GM20000 (cell line): ENCODE measurements around the gene NT5DC1.

Source experiments
- DNase-seq: peaks from one replicate; pipeline ENCODE4 v3.0.0; 2012; ENCODE audit warnings: low spot score
- TF ChIP-seq, protein P1 (sequence below): IDR thresholded peaks from 2 replicates; pipeline ENCODE4 v1.5.1; 2012; ENCODE audit warnings: mild to moderate bottlenecking, control low read depth; ENCODE audit errors: extremely low read depth, missing control alignments

NT5DC1 gene

DNA sequence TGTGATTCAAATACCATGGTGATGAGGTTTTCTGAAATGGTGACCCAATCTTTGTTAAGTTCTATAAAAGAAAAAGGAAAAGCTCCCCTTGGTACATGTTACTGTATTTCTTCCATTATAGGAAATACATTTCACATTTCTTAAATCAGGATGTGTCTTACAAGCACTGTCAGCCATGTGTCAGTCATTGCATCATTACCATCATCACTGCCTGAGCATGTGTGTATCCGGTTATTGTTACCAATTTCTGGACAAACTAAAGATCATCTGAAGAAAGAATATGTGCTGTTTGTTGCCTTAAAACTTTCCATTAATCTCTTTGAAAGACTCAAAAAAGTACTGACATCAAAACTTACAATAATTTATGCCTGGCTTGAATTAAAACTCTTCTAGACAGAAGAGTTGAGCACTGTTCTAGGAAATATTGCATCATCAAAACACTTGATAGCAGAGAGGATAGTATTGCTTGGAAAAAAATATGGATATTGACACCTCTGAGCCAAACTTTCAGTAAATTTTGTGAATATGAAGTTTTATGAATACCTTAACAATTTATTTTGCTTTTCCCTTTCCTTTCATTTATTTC, 186.2 kb downstream of the NT5DC1 start:
- no peak for DNase-seq
- TF ChIP-seq, protein P1, sequence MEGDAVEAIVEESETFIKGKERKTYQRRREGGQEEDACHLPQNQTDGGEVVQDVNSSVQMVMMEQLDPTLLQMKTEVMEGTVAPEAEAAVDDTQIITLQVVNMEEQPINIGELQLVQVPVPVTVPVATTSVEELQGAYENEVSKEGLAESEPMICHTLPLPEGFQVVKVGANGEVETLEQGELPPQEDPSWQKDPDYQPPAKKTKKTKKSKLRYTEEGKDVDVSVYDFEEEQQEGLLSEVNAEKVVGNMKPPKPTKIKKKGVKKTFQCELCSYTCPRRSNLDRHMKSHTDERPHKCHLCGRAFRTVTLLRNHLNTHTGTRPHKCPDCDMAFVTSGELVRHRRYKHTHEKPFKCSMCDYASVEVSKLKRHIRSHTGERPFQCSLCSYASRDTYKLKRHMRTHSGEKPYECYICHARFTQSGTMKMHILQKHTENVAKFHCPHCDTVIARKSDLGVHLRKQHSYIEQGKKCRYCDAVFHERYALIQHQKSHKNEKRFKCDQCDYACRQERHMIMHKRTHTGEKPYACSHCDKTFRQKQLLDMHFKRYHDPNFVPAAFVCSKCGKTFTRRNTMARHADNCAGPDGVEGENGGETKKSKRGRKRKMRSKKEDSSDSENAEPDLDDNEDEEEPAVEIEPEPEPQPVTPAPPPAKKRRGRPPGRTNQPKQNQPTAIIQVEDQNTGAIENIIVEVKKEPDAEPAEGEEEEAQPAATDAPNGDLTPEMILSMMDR = no peak

DNA sequence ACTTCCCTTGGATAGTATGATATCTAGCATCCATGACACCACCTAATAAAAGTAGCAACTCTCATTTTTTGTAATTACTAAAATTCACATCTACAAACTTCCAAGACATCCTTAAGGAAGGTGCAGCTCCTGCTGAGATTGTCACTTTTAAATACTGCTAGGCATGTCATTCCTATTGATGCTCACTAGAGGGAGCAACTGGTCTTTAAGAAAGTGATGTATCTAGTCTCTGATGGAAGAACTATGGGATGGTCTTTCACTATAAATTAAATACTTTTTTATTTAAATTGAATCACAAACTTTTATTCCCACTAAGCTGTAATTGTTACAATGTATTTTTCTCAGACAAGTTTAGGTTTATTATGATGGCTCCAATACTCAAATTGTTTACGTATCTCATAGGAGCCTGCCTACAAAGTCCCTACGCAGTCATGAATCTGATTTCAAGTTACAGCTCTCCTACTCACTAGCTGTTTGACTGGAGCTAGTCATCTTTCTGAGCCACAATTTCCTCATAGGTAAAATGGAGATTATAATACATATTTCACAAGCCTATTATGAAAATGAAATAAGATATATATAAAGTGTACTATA, 187.1 kb downstream of the NT5DC1 start:
- DNase-seq = peak; percentile 13

DNA sequence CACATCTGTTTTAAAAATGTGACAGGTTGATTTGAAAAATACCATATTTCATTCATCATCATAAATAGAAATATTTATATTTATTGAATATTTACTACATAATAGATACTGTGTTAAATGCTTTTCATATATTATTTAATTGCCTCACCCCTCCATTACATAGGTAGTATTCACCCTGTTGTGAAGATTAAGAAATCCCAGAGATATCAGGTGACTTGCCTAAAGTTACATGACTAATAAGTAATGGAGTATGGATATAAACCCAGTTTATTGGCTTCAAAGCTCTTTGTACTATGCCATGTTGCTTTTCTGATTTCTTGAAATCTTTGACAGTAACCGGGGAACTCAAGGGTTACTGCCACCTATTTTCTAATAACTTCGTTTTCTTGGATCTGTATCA, 189.2 kb downstream of the NT5DC1 start:
- TF ChIP-seq, protein P1 = no peak
- no peak for DNase-seq

More for the DNA sequence above, 187.1 kb downstream of the NT5DC1 start:
- TF ChIP-seq, protein P1 = peak; percentile 68

DNA sequence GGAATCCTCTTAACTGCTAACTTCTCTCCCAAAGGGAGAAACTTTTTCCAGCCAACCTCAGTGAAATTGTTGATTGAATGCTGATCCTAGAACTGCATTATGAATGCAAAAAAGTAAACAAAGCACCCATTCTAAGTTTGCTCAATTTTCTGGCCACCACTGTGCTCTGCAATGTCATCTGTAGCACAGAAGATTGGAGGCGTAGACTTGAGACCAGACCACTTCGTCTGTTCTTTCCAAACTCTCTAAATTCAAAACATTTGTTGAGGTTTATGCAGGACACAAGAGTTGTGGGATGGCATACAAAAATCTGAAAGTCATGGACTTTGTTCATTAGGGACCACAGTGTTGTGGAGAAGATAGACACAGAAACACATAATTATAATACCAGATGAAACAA, 190.1 kb downstream of the NT5DC1 start:
- TF ChIP-seq, protein P1 = no peak
- no peak for DNase-seq

DNA sequence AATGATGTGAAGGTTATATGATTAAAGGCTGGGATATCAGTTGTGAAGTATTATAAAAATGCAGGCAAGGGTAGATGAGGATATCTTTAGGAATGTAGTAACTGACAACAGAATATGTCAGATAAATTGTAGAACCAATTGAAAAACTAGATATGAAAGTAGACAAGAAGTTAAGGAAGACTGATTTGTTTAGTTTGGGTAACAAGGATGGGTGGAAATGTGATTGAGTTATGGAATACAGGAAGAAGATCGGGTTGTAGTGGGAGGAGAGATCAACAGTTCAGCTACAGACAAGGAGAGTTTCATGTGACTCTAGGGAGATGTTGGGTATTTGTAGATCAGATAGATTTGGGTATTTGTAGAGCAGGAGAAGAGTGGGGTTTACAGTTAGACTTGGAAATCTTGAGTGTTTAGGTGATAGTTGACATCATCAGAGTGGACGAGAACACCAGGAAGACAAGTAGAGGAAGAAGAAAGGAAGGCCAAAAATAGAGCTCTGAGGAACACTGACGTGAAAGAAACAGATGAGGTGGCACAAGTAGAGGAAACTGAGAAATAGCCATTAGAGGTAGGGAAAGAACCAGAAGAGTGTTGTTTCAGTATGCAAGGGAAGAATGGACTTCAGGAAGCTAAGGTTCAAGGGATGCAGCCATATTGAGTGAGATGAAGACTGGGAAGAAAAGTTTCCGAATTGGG, 191.2 kb downstream of the NT5DC1 start:
- no peak for DNase-seq
- TF ChIP-seq, protein P1 = no peak

DNA sequence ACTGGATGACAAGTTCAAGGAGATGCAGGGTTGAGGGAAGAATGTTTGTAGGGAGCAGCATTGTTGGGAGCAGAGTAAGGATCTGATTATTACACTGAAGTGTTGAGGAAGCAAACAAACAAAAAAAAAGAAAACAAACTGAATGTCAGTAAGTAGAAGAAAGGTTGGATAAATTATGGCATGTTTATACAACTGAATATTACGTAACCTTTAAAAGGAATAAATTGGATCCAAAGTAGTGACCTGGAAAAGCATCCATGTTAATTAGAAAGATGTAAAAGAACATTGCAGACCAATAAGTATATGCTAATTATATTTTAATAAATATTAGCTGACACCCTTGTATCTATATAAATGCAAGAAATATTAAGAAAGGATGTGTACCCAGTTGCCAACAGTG, 191.9 kb downstream of the NT5DC1 start:
- TF ChIP-seq, protein P1 = no peak
- DNase-seq = no peak

DNA sequence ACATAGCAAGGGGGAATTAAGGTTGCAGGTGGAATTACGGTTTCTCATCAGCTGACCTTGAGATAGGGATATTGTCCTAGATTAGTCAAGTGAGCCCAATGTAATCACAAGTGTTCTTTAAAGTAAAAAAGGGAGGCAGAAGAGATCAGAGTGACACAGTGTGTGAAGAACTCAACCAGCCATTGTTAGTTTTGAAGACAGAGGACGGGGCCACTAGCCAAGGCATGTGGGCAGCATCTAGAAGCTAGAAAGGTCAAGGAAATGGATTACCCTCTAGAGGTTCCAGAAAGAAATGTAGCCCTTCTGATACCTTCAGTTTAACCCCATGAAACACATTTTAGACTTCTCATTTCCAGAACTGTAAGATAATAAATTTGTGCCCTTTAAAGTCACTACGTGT, 197.6 kb downstream of the NT5DC1 start:
- TF ChIP-seq, protein P1 = no peak
- no peak for DNase-seq
